ENCODE results near the gene HIBCH.

The HIBCH gene

DNA sequence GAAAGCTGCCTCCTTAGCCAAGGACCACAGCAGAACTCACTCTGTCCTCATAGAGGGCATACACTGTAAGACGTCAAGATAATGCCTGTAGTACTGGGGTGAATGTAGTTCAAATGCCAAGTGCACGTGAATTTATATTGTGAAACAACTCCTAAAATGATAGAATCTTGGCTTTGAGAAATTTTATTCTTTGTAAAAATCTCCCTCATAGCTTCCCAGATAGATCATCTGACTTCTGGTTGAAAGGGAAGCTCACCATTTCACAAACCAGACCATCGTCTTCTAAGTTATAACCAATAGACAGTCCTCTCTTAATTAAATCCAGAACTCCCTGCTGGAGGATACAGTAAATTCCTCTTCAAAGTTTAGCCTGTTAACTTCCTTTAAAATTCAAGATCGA, 146.2 kb downstream of the HIBCH start:
- H3K27ac ChIP-seq: no peak overlapping the region
- H3K27me3 ChIP-seq: no peaks in the 10 kb centered on the region
- intact Hi-C loops (cut with DNase I; ENCODE audit: low total_unique reads): no loop called here
- TF ChIP-seq, protein P1, sequence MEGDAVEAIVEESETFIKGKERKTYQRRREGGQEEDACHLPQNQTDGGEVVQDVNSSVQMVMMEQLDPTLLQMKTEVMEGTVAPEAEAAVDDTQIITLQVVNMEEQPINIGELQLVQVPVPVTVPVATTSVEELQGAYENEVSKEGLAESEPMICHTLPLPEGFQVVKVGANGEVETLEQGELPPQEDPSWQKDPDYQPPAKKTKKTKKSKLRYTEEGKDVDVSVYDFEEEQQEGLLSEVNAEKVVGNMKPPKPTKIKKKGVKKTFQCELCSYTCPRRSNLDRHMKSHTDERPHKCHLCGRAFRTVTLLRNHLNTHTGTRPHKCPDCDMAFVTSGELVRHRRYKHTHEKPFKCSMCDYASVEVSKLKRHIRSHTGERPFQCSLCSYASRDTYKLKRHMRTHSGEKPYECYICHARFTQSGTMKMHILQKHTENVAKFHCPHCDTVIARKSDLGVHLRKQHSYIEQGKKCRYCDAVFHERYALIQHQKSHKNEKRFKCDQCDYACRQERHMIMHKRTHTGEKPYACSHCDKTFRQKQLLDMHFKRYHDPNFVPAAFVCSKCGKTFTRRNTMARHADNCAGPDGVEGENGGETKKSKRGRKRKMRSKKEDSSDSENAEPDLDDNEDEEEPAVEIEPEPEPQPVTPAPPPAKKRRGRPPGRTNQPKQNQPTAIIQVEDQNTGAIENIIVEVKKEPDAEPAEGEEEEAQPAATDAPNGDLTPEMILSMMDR (IDR thresholded peaks at IDR 0.05): no peak
- no peaks in the 10 kb centered on the region for H3K4me1 ChIP-seq
- no peak overlapping the region for H3K4me3 ChIP-seq
- no peaks in the 10 kb centered on the region for H3K9me3 ChIP-seq
- DNase-seq: no peak
- H3K36me3 ChIP-seq: no peaks in the 10 kb centered on the region

DNA sequence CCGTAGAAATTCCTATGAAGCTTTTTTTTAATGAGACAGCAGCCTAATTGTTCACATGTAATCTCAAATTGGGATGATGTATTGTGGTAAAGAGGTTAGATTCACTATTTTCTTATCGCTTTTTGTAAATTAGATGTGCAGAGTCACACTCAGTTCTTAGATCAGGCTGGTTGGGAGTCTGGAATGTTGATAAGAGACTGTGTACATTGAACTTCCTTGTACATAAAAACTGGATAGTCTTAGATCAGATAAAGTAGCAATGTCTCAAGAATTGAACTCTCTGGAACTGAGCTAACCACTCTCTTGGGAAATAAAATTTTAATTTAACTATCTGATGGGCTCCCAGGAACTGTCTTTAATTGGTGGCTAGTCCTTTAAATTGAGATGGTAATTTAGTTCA, 149.0 kb downstream of the HIBCH start:
- Histone ChIP-seq H3K4me1 (no peaks in the 10 kb centered on the region), H3K27me3 (no peaks in the 10 kb centered on the region), H3K27ac (no peak overlapping the region), H3K9me3 (no peaks in the 10 kb centered on the region), H3K36me3 (no peaks in the 10 kb centered on the region), H3K4me3 (no peak overlapping the region)
- no peak for DNase-seq
- TF ChIP-seq, protein P1 (IDR thresholded peaks at IDR 0.05): no peak
- intact Hi-C loops (cut with DNase I; ENCODE audit: low total_unique reads): no loop called here

DNA sequence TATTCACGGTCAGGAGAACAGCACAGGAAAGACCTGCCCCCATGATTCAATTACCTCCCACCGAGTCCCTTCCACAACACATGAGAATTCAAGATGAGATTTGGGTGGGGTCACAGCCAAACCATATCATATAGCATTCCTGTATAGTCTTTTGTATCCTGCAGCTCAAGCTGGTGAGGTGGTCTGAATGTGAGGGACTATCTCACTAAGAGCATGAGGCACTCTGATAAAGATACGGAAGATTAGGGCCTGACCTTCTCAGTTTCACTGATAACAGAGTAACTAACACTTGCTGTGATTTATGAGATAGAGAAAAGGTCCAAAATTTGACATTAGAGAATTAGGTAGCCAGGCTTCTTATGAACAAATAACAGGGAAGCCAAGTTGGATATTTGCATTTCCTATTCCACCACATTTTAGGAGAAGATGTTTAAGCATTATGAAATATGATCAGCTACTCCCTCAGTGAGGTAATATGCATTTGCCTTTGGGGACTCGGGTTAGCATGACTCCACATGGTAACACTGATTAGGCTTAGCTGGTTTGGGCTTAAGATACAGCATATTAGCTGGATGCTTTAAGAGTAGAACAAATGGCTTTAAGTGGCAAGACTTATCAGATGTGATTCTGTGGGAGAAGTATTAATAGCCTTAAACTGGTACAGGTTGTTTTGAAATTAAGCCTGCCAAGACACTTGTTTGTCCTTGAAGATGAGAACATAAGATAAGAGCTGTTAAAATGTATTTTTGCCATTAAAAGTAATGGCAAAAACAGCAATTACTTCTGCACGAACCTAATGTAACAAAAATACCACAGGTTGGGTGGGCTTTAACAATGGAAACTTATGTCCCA, 150.2 kb downstream of the HIBCH start:
- no peaks in the 10 kb centered on the region for H3K4me1 ChIP-seq
- no peak overlapping the region for H3K27ac ChIP-seq
- TF ChIP-seq, protein P1 (IDR thresholded peaks at IDR 0.05): no peak
- intact Hi-C loops (cut with DNase I; ENCODE audit: low total_unique reads): no loop called here
- H3K9me3 ChIP-seq: no peaks in the 10 kb centered on the region
- no peak for DNase-seq
- H3K36me3 ChIP-seq: no peaks in the 10 kb centered on the region
- no peak overlapping the region for H3K4me3 ChIP-seq
- H3K27me3 ChIP-seq: no peaks in the 10 kb centered on the region

DNA sequence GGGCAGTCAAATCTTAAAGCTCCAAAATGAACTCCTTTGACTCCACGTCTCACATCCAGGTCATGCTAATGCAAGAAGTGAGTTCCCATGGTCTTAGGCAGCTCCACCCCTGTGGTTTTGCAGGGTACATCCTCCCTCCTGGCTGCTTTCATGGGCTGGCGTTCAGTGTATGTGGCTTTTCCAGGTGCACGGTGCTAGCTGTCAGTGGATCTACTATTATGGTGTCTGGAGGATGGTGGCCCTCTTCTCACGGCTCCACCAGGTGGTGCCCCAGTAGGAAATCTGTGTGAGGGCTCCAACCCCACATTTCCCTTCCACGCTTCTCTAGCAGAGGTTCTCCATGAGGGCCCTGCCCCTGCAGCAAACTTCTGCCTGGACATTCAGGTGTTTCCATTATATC, 151.9 kb downstream of the HIBCH start:
- Histone ChIP-seq H3K4me3 (no peak overlapping the region), H3K4me1 (no peaks in the 10 kb centered on the region), H3K9me3 (no peaks in the 10 kb centered on the region), H3K27ac (no peak overlapping the region), H3K27me3 (no peaks in the 10 kb centered on the region), H3K36me3 (no peaks in the 10 kb centered on the region)
- intact Hi-C loops (cut with DNase I; ENCODE audit: low total_unique reads): no loop called here
- DNase-seq: no peak
- TF ChIP-seq, protein P1 (IDR thresholded peaks at IDR 0.05): no peak

DNA sequence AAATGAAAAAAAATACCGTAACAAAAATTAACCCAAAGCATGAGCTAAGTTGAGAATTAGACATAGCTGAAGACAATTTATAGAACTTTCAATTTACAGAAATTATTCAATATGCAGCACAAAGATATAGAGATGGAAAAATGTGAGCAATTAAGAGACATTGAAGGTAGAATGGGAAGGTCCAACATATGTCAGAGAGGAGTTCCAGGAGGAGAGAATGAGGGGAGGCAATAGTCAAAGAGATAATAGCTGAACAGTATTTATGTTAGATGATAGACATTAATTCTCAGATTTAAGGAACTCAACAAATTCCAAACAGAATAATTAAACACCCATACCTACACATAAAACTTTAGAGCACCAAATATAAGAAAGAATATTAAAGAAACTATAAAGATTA, 154.1 kb downstream of the HIBCH start:
- no peaks in the 10 kb centered on the region for H3K27me3 ChIP-seq
- no peaks in the 10 kb centered on the region for H3K4me1 ChIP-seq
- no peak overlapping the region for H3K27ac ChIP-seq
- TF ChIP-seq, protein P1 (IDR thresholded peaks at IDR 0.05): no peak
- intact Hi-C loops (cut with DNase I; ENCODE audit: low total_unique reads): no loop called here
- no peaks in the 10 kb centered on the region for H3K36me3 ChIP-seq
- DNase-seq: no peak
- no peaks in the 10 kb centered on the region for H3K9me3 ChIP-seq
- H3K4me3 ChIP-seq: no peak overlapping the region
